OCI-LY7 (cell line): Measurements from ENCODE around the gene LRRC10. TPM values are rescaled to one million over a fixed set of nuclear protein-coding genes. Genes with fewer than 3 reads are reported as not detected.
A peak's percentile ranks its signal among the peaks of the same experiment; 100 is the strongest.

Experiments used
- BruUV-seq: library from RNA; stranded (reverse); fragments of 400-500 nt; replicated peaks from 2 replicates; lab custom pipeline; 2021; lab: Mats Ljungman, UMichigan
- CTCF ChIA-PET: fragments of 300-600 bp; sonication (Branson Sonifier 250); formaldehyde crosslinking; loops from one replicate; lab custom pipeline; 2022; ENCODE audit warnings: antibody characterized with exemption; ENCODE audit not compliant: unreplicated experiment; lab: Charles Lee
- POLR2A ChIA-PET: fragments of 300-600 bp; sonication (Branson Sonifier 250); formaldehyde crosslinking; loops from one replicate; lab custom pipeline; 2022; ENCODE audit warnings: antibody characterized with exemption; lab: Charles Lee
- DNase-seq: peaks from one replicate; pipeline ENCODE4 v3.0.0-alpha.2; 2015; ENCODE audit warnings: low spot score
- H2AFZ ChIP-seq: fragments of 200-600 bp; sonication (generic), shearing (Covaris generic); 2 replicates; pipeline ENCODE4 v1.6.1; 2014; ENCODE audit warnings: mild to moderate bottlenecking, antibody characterized with exemption, low read length, moderate library complexity
- H3K27ac ChIP-seq: fragments of 200-600 bp; sonication (generic); 2 replicates; pipeline ENCODE4 v1.5.1; 2014; ENCODE audit warnings: mixed run types, low read depth, mild to moderate bottlenecking, moderate library complexity, low read length, inconsistent platforms; ENCODE audit not compliant: poor library complexity, severe bottlenecking
- H3K36me3 ChIP-seq: fragments of 200-600 bp; sonication (generic); 2 replicates; pipeline ENCODE4 v1.6.1; 2014; ENCODE audit warnings: mild to moderate bottlenecking, antibody characterized with exemption, low read length, moderate library complexity, mixed read lengths; ENCODE audit not compliant: insufficient read depth
- H3K4me1 ChIP-seq: fragments of 200-600 bp; sonication (generic); 2 replicates; pipeline ENCODE4 v1.5.1; 2014; ENCODE audit warnings: mild to moderate bottlenecking, low read length; ENCODE audit not compliant: insufficient read depth, poor library complexity, severe bottlenecking
- H3K4me2 ChIP-seq: fragments of 200-600 bp; sonication (generic); 2 replicates; pipeline ENCODE4 v1.6.1; 2014; ENCODE audit warnings: mild to moderate bottlenecking, low read length
- H3K4me3 ChIP-seq: fragments of 200-600 bp; sonication (generic); 2 replicates; pipeline ENCODE4 v1.5.1; 2014; ENCODE audit warnings: mild to moderate bottlenecking, low read depth, low read length; ENCODE audit not compliant: poor library complexity, severe bottlenecking
- H3K79me2 ChIP-seq: fragments of 200-600 bp; sonication (generic); 2 replicates; pipeline ENCODE4 v1.6.1; 2016; ENCODE audit warnings: low read depth, mild to moderate bottlenecking, low read length, moderate library complexity, mixed read lengths; ENCODE audit not compliant: insufficient read depth
- H3K9me2 ChIP-seq: fragments of 200-600 bp; sonication (generic); 2 replicates; pipeline ENCODE4 v1.6.1; 2016; ENCODE audit warnings: mild to moderate bottlenecking, low read length, mixed read lengths; ENCODE audit not compliant: insufficient read depth
- H3K9me3 ChIP-seq: fragments of 200-600 bp; sonication (generic); 2 replicates; pipeline ENCODE4 v1.6.1; 2014; ENCODE audit warnings: mild to moderate bottlenecking, mixed run types, low read length, mixed read lengths
- H4K20me1 ChIP-seq: fragments of 200-600 bp; sonication (generic); 2 replicates; pipeline ENCODE4 v1.6.1; 2014; ENCODE audit warnings: mild to moderate bottlenecking, antibody characterized with exemption, low read length, moderate library complexity, mixed read lengths; ENCODE audit not compliant: insufficient read depth
- EZH2phosphoT487 ChIP-seq: fragments of 200-600 bp; sonication (generic); IDR thresholded peaks from 2 replicates; pipeline ENCODE4 v1.6.1; 2018; ENCODE audit warnings: low read depth, borderline replicate concordance, mild to moderate bottlenecking, mixed run types, antibody characterized with exemption, low read length, moderate library complexity, mixed read lengths
- intact Hi-C: fragments of 100-400 bp; cut with micrococcal nuclease; formaldehyde crosslinking; loops from one replicate; pipeline ENCODE4 v1.10.0; 2022; ENCODE audit not compliant: unreplicated experiment
- total RNA-seq, 2 experiments: library from RNA; depleted of rRNA in 1 of 2; stranded (reverse); fragments of >200 nt in 1 of 2; shearing (Covaris generic) in 1 of 2; gene quantifications; 2 replicates each; pipeline ENCODE4 v1.2.3, GENCODE V29; 2014 to 2022
- TF ChIP-seq, protein P1 (sequence below): fragments of 200-600 bp; sonication (generic); conservative IDR thresholded peaks from 2 replicates; pipeline ENCODE4 v1.5.1; 2014; ENCODE audit warnings: mild to moderate bottlenecking, antibody characterized with exemption, low read length, moderate library complexity, mixed read lengths

Gene LRRC10
- total RNA-seq, 2 experiments from 2014 or later = not detected

DNA sequence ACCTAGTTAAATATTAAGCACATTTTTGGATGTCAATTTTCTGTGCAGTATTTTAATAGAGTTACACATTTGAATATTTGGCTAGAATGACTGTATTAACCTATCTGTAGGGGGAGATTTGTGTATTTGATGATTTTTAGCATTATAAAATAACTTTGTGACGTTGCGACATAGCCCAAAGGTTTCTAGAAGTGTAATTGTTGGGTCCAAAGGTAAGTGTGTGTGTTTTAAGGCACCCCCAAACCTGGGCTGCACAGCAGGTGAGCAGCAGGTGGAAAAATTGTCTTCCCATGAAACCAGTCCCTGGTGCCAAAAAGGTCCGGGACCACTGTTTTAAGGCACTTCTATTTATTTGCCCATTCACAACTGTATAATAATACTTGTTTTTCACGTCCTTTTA lies 22.2 kb downstream of the LRRC10 start:
- H3K27ac ChIP-seq = no peak overlapping the region
- peaks cover 56% of the 10 kb centered on the region for H3K79me2 ChIP-seq
- H3K36me3 ChIP-seq = peaks cover 76% of the 10 kb centered on the region
- intact Hi-C loops = loop anchor here (5.0 kb wide), 2 partner anchors 149 to 654 kb away; partner anchors contain the start of genes CNOT2 and RAB3IP
- ChIA-PET POLR2A (interaction anchor here (0.6 kb wide), 1 partner anchor 348 kb away, joined by 4 read pairs; no protein-coding TSS in a partner anchor), CTCF (no interaction called here)
- no peak overlapping the region for H2AFZ ChIP-seq
- TF ChIP-seq, protein P1, sequence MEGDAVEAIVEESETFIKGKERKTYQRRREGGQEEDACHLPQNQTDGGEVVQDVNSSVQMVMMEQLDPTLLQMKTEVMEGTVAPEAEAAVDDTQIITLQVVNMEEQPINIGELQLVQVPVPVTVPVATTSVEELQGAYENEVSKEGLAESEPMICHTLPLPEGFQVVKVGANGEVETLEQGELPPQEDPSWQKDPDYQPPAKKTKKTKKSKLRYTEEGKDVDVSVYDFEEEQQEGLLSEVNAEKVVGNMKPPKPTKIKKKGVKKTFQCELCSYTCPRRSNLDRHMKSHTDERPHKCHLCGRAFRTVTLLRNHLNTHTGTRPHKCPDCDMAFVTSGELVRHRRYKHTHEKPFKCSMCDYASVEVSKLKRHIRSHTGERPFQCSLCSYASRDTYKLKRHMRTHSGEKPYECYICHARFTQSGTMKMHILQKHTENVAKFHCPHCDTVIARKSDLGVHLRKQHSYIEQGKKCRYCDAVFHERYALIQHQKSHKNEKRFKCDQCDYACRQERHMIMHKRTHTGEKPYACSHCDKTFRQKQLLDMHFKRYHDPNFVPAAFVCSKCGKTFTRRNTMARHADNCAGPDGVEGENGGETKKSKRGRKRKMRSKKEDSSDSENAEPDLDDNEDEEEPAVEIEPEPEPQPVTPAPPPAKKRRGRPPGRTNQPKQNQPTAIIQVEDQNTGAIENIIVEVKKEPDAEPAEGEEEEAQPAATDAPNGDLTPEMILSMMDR = no peak
- no peak for TF ChIP-seq EZH2phosphoT487
- no peak overlapping the region for H3K4me2 ChIP-seq
- H3K4me1 ChIP-seq = peaks cover 12% of the 10 kb centered on the region
- H4K20me1 ChIP-seq = peaks cover 4% of the 10 kb centered on the region; the same call in 1 of the 2 replicates
- no peak overlapping the region for H3K4me3 ChIP-seq
- H3K9me3 ChIP-seq = no peaks in the 10 kb centered on the region
- BruUV-seq = no TSS peak
- no peaks in the 10 kb centered on the region for H3K9me2 ChIP-seq
- no peak for DNase-seq

DNA sequence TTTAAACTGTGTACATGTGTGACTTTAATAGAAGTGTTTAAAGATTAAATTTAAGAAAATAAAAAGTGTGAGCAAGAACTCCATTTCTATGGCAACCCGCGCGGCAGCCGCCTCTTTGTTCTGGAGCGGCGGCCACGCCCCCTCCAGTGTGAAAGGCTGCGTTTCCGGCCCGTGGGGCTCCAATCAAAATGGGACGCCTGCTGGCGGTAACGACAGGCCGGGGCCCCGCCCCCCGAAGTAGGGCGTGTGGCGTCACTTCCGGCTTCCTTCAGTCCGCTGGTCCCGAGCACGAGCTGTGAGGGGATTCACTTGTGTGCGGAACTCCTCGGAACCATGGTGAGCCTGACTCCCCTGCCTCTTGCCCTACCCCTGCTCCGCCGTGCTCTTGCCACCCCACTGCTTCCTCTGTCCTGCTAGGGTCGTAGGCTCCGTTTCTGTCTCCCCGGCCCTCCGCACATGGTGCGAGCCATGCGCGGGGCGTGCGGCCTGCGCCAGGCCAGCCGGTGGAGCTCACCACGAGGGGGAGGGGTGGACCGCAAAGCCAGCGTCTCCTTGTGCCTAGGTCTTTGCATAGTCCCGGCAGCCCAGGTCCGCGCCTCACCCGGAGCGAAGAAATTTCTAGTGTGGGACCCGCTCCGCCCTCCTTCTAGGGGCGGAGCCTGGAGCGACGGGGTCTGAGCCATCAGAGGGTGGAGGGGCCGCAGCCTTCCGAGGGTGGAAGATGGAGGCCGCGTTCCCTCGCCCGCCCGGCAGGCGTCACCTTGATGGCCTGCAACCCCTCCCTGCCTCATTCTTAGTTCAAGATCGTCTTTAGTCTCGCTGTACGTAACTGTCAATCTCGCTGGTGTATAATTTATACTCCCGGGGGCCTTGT lies 25.3 kb downstream of the LRRC10 start, which contains the start of gene CCT2:
Gene CCT2, plus strand, starts transcription at position 271 of the 874 bp plus-strand sequence. Its CDS starts 63 bp downstream, at position 334.
- TSS peak; percentile 100 for BruUV-seq
- peak within 1 kb of the TSS; percentile 79 for H3K27ac ChIP-seq
- H4K20me1 ChIP-seq = 0 out of 2 replicates have a peak, but pooled peaks cover 4% of the 10 kb centered on the region
- peak; percentile 99 for DNase-seq
- H3K4me2 ChIP-seq = peak within 1 kb of the TSS; percentile 78
- H3K4me1 ChIP-seq = peaks cover 12% of the 10 kb centered on the region
- peak within 1 kb of the TSS; percentile 91 for H3K4me3 ChIP-seq
- no peaks in the 10 kb centered on the region for H3K9me2 ChIP-seq
- peaks cover 45% of the 10 kb centered on the region for H3K36me3 ChIP-seq
- no peak for TF ChIP-seq EZH2phosphoT487
- TF ChIP-seq, protein P1 = peak; percentile 62
- H3K9me3 ChIP-seq = no peaks in the 10 kb centered on the region
- H3K79me2 ChIP-seq = peaks cover 45% of the 10 kb centered on the region
- ChIA-PET POLR2A (interaction anchor here (0.6 to 2.0 kb wide), 8 partner anchors 9 to 991 kb away, joined by 3 to 8 read pairs (median 4); no protein-coding TSS in a partner anchor), CTCF (no interaction called here)
- H2AFZ ChIP-seq = peak within 1 kb of the TSS; percentile 97
- intact Hi-C loops = loop anchor here (1.0 to 5.0 kb wide), 3 partner anchors 152 to 657 kb away; partner anchors contain the start of genes CNOT2 and RAB3IP
